Measurements from ENCODE around the gene TCEAL9.
"Not testable (repeated sequence)": the region's sequence is repeated elsewhere in the genome, so short reads cannot be mapped to it uniquely, and the experiment has no call there.

TCEAL9 gene, protein sequence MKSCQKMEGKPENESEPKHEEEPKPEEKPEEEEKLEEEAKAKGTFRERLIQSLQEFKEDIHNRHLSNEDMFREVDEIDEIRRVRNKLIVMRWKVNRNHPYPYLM

DNA sequence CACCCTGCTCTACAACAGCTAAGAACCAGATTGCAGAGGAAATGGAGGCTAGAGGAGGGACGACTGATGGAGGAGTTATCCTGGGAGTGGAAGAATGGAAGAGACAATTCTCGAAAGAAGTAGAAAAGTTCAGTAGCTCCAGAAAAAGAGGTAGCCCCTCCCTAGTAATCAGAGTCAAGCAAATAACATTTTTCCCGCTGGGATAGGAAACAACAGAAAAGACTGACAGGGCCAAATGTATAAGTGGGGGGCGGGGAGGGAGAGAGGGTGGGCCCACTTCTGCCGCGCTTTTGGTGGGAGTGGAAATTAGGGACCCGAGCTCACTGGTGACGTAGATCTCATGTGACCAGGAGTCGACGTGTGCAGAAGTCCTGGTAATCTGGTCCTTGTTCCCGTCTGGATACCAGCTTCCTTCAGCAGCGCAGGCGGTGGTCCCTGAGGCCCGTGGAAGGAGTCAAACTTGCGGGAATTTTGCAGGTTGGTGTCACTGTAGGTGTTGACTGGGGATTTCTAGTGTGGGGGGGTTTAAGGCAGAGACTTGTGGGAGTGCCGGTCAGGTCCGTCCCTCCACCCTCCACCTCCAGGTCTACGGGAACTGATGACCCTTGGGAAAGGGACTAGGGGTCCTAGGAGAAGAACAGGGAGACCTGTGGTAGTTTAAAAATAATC lies at the start of gene TCEAL9:
TCEAL9 (plus strand) TSS at position 377 of the 669 bp plus-strand sequence. CDS start 1,179 bp downstream, outside the sequence.
- peak; percentile 79 to 92 for DNase-seq

DNA sequence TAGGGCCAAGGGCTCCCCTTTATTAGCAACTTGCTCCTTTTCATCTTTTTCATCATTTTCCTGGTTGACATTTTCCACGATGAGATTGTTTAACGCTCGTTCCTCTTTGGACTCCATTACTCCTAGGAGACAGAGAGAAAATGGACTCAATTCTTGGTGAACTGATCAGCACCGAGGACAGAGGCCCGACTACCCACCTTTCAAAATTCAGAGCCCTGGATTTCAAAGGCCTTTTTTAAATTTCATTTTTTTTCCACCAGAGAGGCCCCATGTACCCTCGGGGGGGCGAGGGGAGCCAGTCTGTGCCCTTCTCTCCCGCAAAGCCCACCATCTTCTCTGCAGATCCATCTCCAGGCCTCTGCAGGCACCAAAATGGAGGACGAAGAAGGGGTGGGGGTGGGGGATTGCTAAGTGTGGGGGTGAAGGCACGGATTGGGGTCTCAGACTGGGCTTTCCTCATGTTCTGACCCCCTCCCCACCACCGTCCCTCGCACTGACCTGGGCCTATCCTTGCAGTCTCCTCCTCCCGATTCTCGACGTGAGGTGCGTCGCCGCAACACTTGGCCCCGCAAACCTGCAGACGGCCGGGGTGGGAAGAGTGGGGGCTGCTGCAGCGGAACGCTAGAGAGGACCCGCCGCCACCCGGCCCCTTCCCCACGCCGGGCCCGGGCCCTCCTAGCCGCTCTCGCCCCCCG lies 46.3 kb upstream of the TCEAL9 start:
- no peak for DNase-seq

DNA sequence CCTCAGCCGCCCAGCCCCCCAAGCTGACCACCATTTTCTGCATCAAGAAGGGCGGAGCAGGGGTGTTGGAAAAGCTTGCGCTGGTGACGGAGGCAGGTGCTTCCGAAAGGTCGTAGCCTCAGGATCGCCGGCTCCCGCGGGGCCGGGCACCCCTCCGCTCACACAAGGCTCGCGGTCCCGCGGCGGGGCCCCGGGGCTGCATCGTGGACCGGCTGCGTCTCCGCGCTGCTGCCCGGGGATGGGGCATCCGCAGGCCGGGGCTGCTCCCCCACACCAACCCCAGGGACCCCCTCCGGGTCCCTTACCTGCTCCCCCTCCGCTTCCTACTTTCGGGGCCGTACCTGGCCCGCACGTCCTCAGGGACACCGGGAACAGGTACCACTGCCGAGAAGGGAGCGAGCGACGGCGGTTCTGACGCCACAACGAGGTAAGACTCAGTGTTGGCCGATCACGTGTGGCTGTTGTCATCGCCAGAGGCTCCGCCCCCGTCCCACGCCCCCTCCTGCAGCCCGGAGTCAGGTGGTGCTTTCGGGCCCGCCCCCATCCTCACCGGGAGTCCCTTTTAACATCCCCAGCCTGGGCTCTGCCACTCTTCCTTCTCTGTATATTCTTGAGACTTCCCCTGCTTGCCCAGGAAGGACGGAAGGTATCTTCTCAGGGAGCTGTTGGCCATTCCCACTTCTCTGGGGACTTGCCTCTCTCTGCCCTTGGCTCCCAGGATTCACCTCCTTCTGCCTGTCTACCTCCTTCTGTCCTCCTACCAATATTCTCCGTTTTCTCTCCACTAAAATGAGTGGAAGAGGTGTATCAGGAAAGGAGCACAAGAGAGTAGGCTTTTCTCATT lies 45.5 kb upstream of the TCEAL9 start, which contains the start of gene BEX2:
BEX2 (minus strand) TSS at position 436 of the 844 bp plus-strand sequence. CDS start 1,014 bp downstream, outside the sequence.
- DNase-seq = peak; percentile 81 to 84

GRCh38 chrX:103311399-103311780 lies 44.9 kb upstream of the TCEAL9 start:
- no peak for DNase-seq

DNA sequence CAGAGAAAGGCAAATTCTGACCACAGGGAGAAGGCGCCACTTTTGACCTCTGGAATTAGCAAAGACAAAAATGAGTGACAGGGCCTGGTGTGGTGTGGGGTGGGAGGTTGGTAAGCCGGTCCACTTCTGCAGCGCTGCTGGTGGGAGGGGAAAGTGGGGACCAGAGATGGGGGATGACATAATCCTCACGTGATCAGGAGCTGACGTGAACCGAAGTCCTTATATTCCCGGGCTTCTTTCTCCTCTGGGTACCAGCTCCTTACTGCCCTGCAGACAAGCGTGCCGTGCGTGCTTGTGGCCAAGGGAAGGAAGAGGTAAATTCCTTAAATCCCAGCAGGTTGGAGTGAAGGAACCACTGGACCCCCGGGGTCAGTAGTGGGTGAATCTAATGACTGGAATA lies 26.3 kb upstream of the TCEAL9 start, which contains the start of gene TCEAL7:
TCEAL7 (plus strand) TSS at position 249 of the 400 bp plus-strand sequence. CDS start 1,165 bp downstream, outside the sequence.
- peak; percentile 82 to 92 for DNase-seq

GRCh38 chrX:103330681-103331288 lies 25.5 kb upstream of the TCEAL9 start:
- DNase-seq = peak; percentile 20 to 37

DNA sequence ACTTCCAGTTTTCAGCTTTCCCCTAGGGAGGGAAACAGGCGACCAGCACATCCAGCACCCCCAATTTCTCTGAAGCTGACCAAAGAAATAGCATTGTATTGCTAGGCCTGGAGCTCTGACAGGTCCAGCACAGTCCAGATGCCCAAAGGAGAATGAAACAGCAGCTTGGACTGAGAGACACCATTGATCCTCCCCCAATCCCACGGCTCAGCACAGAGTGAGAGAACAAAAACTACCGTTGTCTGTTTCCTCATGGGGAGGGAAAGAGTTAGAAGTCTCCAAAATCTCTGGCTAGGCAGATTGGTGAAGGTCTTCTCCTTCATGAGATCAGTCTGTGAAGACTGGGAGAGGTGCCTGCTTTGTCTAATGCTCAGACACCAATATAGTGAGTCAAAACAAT lies 17.6 kb upstream of the TCEAL9 start:
- DNase-seq = no peak

DNA sequence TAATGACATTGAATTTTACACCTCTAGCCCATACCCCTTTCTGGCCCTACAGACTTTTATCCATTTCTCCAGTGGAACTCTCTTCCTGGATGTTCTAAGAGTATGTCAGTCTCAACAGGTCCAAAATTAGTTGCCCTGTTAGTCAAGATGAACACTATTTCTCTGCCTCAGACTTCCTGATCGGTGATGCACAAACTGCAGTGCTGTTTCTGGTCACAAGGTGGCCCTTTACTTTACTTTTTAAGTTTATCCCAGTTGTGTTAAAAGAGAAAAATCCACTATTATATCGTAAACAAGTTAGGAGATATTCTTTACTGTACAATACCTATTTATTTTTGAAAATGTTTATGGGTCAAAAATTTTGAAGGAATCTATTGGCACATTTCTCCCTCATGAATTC lies 13.2 kb upstream of the TCEAL9 start:
- DNase-seq = peak in 1 of 2 experiments; percentile 17

- no peak for DNase-seq
Measured at GRCh38 chrX:103344606-103345005, 11.7 kb upstream of the TCEAL9 start.

DNA sequence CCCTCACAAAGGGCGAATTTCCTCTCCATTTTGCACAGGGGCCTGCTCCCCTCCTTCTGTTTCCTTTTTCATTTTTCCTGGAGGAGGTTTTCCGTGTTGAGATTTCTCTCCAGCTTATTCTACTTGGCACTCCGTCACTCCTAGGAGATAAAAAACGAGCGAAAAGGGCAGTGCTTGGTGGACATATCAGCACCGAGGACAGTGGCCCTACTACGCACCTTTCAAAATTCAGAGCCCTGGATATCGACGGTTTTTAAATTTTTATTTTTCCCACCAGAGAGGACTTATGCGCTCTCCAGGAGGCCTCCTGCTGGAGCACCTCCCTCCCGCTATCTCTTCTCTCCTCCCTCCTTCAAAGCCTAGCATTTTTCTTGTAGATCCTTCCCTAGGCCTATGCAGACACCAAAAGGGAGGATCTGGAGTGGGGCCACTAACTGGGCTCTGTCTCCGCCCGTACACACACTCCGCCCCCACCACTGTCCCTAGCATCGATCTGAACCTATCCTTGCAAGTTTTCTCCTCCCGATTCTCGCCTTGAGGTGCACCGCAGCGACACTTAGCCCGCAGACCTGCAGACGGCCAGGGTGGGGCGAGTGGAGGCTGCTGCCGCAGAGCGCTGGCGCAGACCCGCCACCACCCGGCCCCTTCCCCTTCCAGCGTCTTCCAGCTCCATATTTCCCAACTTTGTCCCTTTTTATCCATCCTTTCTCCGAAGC lies 8.5 kb upstream of the TCEAL9 start:
- no peak for DNase-seq

DNA sequence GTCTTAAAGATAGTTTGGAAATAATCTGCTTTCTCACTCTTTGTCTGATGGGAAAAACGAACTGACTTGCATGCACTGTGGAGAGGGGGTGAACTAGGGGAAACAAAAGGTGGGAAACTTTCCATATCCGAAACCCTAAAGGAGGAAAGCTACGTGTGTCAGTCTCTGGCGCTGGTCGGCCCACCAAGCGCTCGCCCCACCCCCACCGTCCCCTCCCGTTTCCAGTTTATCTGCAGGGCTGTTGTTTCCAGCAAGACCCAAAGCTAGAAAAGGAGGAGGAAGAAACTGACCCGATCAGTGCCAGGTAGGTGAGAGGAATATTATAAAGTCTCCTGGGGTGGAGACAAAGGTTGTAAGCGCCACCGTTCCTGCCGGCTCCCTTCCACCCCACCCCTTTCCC lies 552 bp downstream of the TCEAL9 start:
- DNase-seq = peak in 1 of 2 experiments; percentile 9

DNA sequence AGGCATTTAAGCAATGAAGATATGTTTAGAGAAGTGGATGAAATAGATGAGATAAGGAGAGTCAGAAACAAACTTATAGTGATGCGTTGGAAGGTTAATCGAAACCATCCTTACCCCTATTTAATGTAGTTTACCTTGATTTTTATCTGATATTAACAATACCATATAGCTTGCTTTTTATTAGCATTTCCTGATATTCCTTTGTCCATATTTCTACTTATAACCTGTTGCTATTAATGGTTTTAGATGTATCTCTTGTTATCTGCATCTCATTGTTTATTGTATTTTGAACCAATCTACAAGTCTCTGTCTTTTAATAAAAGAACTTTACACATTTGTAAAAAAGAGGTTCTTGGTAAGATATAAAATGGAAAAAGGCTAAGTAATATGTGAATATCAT lies 1.6 kb downstream of the TCEAL9 start:
- DNase-seq = no peak

DNA sequence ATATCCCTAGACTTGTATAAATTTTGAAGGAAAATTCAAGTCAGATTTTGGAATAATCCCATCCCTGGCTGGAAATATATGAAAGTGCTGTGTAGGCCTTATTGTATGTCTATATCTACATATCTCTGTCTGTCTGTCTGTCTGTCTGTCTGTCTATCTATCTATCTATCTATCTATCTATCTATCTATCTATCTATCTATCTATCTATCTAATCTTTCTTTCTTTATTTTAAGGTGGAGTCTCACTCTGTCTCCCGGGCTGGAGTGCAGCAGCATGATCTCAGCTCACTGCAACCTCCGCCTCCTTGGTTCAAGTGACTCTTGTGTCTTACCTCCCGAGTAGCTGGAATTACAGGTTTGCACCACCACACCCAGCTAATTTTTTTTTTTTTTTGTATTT lies 3.3 kb downstream of the TCEAL9 start:
- DNase-seq = not testable (repeated sequence)

DNA sequence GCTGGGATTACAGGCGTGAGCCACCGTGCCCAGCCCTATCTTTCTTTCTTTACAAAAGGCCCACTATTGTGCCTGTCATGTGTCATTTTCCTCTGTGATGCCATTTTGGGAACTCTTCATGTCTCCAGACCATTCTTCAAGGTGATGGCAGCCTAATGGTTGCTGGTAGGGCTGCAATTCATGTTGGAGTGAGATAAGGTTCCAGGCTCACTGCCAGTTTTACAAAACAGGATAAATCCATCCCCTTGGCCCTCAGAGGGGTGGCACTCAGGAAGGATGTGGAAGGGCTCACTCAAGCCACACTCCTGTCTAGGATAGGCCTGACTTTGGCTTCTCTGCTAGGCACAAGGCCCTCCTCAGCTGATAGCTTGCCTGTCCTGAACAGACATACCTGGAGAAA lies 3.8 kb downstream of the TCEAL9 start:
- no peak for DNase-seq

DNA sequence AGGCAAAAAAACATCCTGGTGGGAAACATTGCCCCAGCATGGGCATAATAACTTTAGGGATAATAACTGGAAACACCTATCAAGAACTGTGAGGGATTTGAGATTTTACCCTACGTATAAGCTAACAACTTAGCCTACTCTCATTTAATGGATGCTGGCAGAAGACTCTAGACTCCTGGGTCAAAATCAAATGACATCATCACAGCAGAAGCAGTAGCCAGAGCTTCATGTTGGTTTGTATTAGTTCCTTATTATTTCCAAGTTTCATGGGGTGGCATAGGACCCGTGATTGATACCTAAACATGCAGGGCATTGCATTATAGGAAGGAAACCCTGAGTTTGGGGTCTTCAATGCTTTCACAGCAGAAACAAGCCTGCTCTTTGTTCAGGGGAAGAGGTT lies 4.6 kb downstream of the TCEAL9 start:
- DNase-seq = no peak

DNA sequence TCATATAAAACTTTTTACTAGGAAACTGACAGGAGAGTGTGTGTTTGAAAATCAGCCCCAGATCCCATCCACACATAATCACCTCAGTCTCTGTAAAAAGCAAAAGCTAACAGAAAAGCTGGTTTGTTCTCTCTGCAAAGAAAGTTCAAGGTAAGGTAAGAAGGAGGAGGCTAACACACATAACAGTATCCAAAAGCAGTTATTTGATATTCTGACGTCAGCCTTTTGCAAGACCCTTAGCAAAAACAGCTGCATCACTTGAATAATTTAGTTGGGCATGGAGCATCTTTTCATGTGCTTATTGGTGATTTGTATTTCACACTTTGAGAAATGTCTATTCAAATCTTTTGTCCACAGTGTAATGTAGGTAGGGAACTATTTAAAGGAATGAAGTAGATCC lies 5.5 kb downstream of the TCEAL9 start:
- DNase-seq = peak in 1 of 2 experiments; percentile 23

DNA sequence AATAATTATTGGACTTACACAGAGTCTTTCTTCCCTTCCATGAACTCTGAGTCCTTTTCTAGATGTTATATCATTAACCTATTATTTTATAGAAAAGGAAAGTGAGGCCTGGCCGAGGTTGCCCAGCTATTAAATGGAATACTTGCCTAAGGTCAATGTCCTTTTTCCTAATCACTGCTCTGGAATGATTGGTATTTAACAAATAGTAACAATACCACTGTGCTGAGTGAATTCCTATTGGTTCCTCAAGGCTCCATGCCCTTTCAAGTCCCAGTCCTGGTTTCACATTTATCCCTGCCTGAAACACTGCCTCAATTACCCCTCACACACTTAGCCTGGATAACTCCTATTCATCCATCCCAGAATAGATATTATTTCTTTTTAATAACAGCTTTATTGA lies 6.2 kb downstream of the TCEAL9 start:
- no peak for DNase-seq

DNA sequence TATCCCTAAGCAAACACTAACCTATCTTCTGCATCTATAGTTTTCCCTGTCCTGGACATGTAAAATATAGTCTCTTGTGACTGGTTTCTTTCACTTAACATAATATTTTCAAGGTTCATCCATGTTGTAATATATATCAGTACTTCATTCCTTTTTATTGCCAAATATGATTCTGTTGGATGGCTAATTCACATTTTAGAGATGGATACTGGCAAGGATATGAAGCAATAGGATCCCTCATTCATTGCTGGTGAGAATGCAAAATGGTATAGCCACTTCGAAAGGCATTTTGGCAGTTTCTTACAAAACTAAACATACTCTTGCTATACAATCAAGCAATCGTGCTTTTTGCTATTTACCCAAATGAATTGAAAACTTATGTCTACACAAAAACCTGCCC lies 6.7 kb downstream of the TCEAL9 start:
- DNase-seq = no peak

GRCh38 chrX:103367502-103367901 lies 11.2 kb downstream of the TCEAL9 start:
- no peak for DNase-seq

DNA sequence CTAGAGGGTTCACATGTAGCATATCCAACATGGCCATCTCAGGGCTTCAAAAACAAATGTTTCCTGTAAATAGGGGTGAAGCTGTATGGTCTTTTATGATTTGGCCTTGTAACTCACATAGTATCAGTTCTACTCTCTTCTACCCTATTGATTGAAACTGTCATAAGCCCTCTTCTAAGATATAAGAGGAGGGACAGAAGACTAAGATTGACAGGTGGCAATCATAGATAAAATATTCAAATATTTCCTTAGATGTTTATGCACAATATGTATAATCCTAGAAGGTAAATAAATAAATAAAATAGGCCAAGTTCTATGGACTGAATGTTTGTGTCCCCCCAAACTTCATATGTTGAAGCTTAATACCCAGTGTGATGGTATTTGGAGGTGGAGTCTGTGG lies 13.2 kb downstream of the TCEAL9 start:
- no peak for DNase-seq

GRCh38 chrX:103372886-103373285 lies 16.6 kb downstream of the TCEAL9 start:
- no peak for DNase-seq

GRCh38 chrX:103373581-103373980 lies 17.3 kb downstream of the TCEAL9 start:
- DNase-seq = no peak

Data from NCI-H524 (cell line).